Astrocyte (in vitro differentiated cells and primary cell): ENCODE data around the gene ZNF839. TPM values are rescaled to one million over a fixed set of nuclear protein-coding genes. Genes with fewer than 3 reads are reported as not detected.

Experiments
- DNase-seq: peaks from one replicate; pipeline ENCODE4 v3.0.0-alpha.2; 2010; ENCODE audit warnings: low read depth
- FAIRE-seq: peaks from 2 replicates; lab custom pipeline; 2011; peaks lifted over from hg19 to GRCh38; lab: Jason Lieb, UNC
- H2AFZ ChIP-seq: 2 replicates; pipeline ENCODE4 v1.6.0; 2012; ENCODE audit warnings: low read depth, low read length, inconsistent platforms
- H3K27ac ChIP-seq: 2 replicates; pipeline ENCODE4 v1.5.1; 2011; ENCODE audit warnings: low read depth, low read length, inconsistent platforms
- H3K27me3 ChIP-seq: 2 replicates; pipeline ENCODE4 v1.6.0; 2011; ENCODE audit warnings: low read length, inconsistent platforms; ENCODE audit not compliant: insufficient read depth
- H3K36me3 ChIP-seq: 2 replicates; pipeline ENCODE4 v1.5.1; 2011; ENCODE audit warnings: low read length, inconsistent platforms; ENCODE audit not compliant: insufficient read depth
- H3K4me1 ChIP-seq: 2 replicates; pipeline ENCODE4 v1.5.1; 2011; ENCODE audit warnings: low read length, inconsistent platforms; ENCODE audit not compliant: insufficient read depth
- H3K4me2 ChIP-seq: 2 replicates; pipeline ENCODE4 v1.6.0; 2012; ENCODE audit warnings: low read length, inconsistent platforms
- H3K4me3 ChIP-seq: 2 replicates; pipeline ENCODE4 v1.5.1; 2011; ENCODE audit warnings: low read depth, mild to moderate bottlenecking, low read length, inconsistent platforms; ENCODE audit not compliant: insufficient read depth
- H3K79me2 ChIP-seq: 2 replicates; pipeline ENCODE4 v1.6.0; 2012; ENCODE audit warnings: mild to moderate bottlenecking, low read length, inconsistent platforms; ENCODE audit not compliant: insufficient read depth
- H3K9ac ChIP-seq: 2 replicates; pipeline ENCODE4 v1.6.0; 2012; ENCODE audit warnings: mild to moderate bottlenecking, low read length, inconsistent platforms
- H3K9me3 ChIP-seq: 2 replicates; pipeline ENCODE4 v1.5.1; 2012; ENCODE audit warnings: low read depth, mild to moderate bottlenecking, low read length, inconsistent platforms; ENCODE audit not compliant: insufficient read depth
- H4K20me1 ChIP-seq: 2 replicates; pipeline ENCODE4 v1.6.0; 2012; ENCODE audit warnings: low read length, inconsistent platforms; ENCODE audit not compliant: insufficient read depth
- H3K27ac Mint-ChIP-seq: one replicate; pipeline ENCODE4 v1.8.0; 2021; ENCODE audit warnings: mild to moderate bottlenecking, mixed read lengths; ENCODE audit not compliant: unreplicated experiment
- H3K27me3 Mint-ChIP-seq: one replicate; pipeline ENCODE4 v1.8.0; 2021; ENCODE audit warnings: low read depth, mixed read lengths; ENCODE audit not compliant: unreplicated experiment
- H3K36me3 Mint-ChIP-seq: one replicate; pipeline ENCODE4 v1.8.0; 2021; ENCODE audit warnings: low read depth, mixed read lengths; ENCODE audit not compliant: unreplicated experiment
- H3K4me1 Mint-ChIP-seq: one replicate; pipeline ENCODE4 v1.8.0; 2021; ENCODE audit warnings: low read depth, mixed read lengths; ENCODE audit not compliant: unreplicated experiment
- H3K4me3 Mint-ChIP-seq: one replicate; pipeline ENCODE4 v1.8.0; 2021; ENCODE audit warnings: mild to moderate bottlenecking, moderate library complexity, mixed read lengths; ENCODE audit not compliant: unreplicated experiment
- H3K9me3 Mint-ChIP-seq: one replicate; pipeline ENCODE4 v1.8.0; 2021; ENCODE audit warnings: mild to moderate bottlenecking, mixed read lengths; ENCODE audit not compliant: unreplicated experiment
- EZH2 ChIP-seq: IDR thresholded peaks from 2 replicates; pipeline ENCODE4 v1.6.1; 2012; ENCODE audit warnings: mild to moderate bottlenecking, low read length, inconsistent platforms; ENCODE audit not compliant: insufficient read depth
- total RNA-seq: library from RNA; stranded (reverse); gene quantifications from 2 replicates; pipeline ENCODE4 v1.2.1, GENCODE V29; 2021
- TF ChIP-seq, protein P1 (sequence below): IDR thresholded peaks from 2 replicates; pipeline ENCODE4 v1.5.1; 2011; ENCODE audit warnings: low read depth, mild to moderate bottlenecking, inconsistent platforms, low read length, moderate library complexity; ENCODE audit not compliant: insufficient read depth

ZNF839 gene
- total RNA-seq, 1 donor from 2014 or later, result 8.0 TPM

GRCh38 chr14:102282751-102283465 is 36.6 kb upstream of the ZNF839 start:
- Mint-ChIP-seq H3K9me3 (no peaks in the 10 kb centered on the region), H3K27me3 (no peaks in the 10 kb centered on the region), H3K4me1 (peaks cover 23% of the 10 kb centered on the region), H3K27ac (no peak overlapping the region), H3K4me3 (no peak overlapping the region), H3K36me3 (peaks cover 2% of the 10 kb centered on the region)
- no peak for FAIRE-seq
- H3K27me3 ChIP-seq, result no peaks in the 10 kb centered on the region
- no peak overlapping the region for H3K4me3 ChIP-seq
- no peaks in the 10 kb centered on the region for H3K9me3 ChIP-seq
- no peak for DNase-seq
- peak overlapping the region; percentile 100 for H3K27ac ChIP-seq
- H3K9ac ChIP-seq, result no peak overlapping the region
- H4K20me1 ChIP-seq, result no peaks in the 10 kb centered on the region
- TF ChIP-seq, protein P1, sequence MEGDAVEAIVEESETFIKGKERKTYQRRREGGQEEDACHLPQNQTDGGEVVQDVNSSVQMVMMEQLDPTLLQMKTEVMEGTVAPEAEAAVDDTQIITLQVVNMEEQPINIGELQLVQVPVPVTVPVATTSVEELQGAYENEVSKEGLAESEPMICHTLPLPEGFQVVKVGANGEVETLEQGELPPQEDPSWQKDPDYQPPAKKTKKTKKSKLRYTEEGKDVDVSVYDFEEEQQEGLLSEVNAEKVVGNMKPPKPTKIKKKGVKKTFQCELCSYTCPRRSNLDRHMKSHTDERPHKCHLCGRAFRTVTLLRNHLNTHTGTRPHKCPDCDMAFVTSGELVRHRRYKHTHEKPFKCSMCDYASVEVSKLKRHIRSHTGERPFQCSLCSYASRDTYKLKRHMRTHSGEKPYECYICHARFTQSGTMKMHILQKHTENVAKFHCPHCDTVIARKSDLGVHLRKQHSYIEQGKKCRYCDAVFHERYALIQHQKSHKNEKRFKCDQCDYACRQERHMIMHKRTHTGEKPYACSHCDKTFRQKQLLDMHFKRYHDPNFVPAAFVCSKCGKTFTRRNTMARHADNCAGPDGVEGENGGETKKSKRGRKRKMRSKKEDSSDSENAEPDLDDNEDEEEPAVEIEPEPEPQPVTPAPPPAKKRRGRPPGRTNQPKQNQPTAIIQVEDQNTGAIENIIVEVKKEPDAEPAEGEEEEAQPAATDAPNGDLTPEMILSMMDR, result no peak
- no peak for TF ChIP-seq EZH2
- peaks cover 35% of the 10 kb centered on the region for H3K4me1 ChIP-seq
- H3K4me2 ChIP-seq, result no peak overlapping the region
- no peak overlapping the region for H2AFZ ChIP-seq
- H3K79me2 ChIP-seq, result peaks cover 10% of the 10 kb centered on the region
- no peaks in the 10 kb centered on the region for H3K36me3 ChIP-seq

- Mint-ChIP-seq H3K4me3 (no peak overlapping the region), H3K27me3 (no peaks in the 10 kb centered on the region), H3K9me3 (no peaks in the 10 kb centered on the region), H3K27ac (no peak overlapping the region), H3K4me1 (peaks cover 21% of the 10 kb centered on the region), H3K36me3 (peaks cover 4% of the 10 kb centered on the region)
- Histone ChIP-seq H3K9ac (peak overlapping the region; percentile 37), H3K27me3 (no peaks in the 10 kb centered on the region), H3K9me3 (peaks cover 3% of the 10 kb centered on the region), H3K36me3 (no peaks in the 10 kb centered on the region), H3K4me1 (peaks cover 29% of the 10 kb centered on the region), H4K20me1 (no peaks in the 10 kb centered on the region), H2AFZ (no peak overlapping the region), H3K79me2 (peaks cover 18% of the 10 kb centered on the region), H3K4me3 (no peak overlapping the region), H3K4me2 (no peak overlapping the region), H3K27ac (no peak overlapping the region)
- FAIRE-seq (no peak), DNase-seq (no peak)
- TF ChIP-seq, protein P1, result no peak
- no peak for TF ChIP-seq EZH2
These were observed 35.9 kb upstream of the ZNF839 start for GRCh38 chr14:102283631-102284129.

DNA sequence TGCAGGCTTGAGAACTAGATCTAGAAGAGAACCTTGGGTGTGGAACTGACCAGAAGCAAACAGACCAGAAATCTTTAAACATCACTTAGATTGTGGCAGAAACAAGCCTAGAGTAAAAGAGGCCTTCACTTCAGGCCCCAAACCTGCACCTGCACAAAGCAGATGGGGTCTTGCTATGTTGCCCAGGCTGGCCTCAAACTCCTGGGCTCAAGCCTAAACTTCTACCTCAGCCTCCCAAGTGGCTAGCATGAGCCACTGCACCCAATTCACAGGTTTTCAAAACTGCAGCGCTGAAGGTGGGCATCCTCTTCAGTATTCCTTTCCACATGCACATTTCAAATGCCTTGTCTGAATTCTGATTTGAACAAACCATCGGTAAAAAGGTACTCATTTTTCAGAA is 34.4 kb upstream of the ZNF839 start:
- peaks cover 16% of the 10 kb centered on the region for H3K4me1 ChIP-seq
- H3K9me3 ChIP-seq, result peaks cover 3% of the 10 kb centered on the region
- Mint-ChIP-seq H3K27ac (no peak overlapping the region), H3K36me3 (peaks cover 3% of the 10 kb centered on the region), H3K27me3 (no peaks in the 10 kb centered on the region), H3K4me1 (peaks cover 7% of the 10 kb centered on the region), H3K9me3 (no peaks in the 10 kb centered on the region), H3K4me3 (no peak overlapping the region)
- DNase-seq (no peak), FAIRE-seq (no peak)
- H4K20me1 ChIP-seq, result no peaks in the 10 kb centered on the region
- no peaks in the 10 kb centered on the region for H3K27me3 ChIP-seq
- no peaks in the 10 kb centered on the region for H3K36me3 ChIP-seq
- H3K4me2 ChIP-seq, result no peak overlapping the region
- no peak overlapping the region for H2AFZ ChIP-seq
- H3K9ac ChIP-seq, result no peak overlapping the region
- no peak overlapping the region for H3K4me3 ChIP-seq
- TF ChIP-seq, protein P1, result no peak
- TF ChIP-seq EZH2, result no peak
- peaks cover 19% of the 10 kb centered on the region for H3K79me2 ChIP-seq
- H3K27ac ChIP-seq, result no peak overlapping the region
